ENCODE results near the gene PELI2.
"Not testable (repeated sequence)": the region's sequence is repeated elsewhere in the genome, so short reads cannot be mapped to it uniquely, and the experiment has no call there.

The PELI2 gene

DNA sequence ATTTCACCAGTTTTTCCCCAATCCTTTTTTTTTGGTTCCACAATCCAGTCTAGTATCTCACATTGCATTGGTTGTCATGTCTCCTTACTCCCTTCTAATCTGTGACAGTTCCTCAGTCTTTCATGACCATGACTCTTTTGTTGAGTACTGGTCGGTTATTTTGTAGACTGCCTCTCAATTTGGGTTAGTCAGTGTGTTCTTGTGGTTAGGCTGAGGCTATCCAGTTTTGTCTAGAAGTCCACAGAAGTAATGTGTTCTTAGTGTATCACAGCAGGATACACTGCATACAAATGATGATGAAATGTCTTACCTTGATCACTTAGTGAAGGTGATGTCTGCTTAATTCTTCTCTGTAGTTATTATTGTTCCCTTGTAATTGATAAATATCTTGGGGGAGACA, 24.8 kb downstream of the PELI2 start:
- DNase-seq (ENCODE audit: low read depth): no peak

GRCh38 chr14:56144176-56144575, 26.0 kb downstream of the PELI2 start:
- no peak for DNase-seq (ENCODE audit: low read depth)

DNA sequence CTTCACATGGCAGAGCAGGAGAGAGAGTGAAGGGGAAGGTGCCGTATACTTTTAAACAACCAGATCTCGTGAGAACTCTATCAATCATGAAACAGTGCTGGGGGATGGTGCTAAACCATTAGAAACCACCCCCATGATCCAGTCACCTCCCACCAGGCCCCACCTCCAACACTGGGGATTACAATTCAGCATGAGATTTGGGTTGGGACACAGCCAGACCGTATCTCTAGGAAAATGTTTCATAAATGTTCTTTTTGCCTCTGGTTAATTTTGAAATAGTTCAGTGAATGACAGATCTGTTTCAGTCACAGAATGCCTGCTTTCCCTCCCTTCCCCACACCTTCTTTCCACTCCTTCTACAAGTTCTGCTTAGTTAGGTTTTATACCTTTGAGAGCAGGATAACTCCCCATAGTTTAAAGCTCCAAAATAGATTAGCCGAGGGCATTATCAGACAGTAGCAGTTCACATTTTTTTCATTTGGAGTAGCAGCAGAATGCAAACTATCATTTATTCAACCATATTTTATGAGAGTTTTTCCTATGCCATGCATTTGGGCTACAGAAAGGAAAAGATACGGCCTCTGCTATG, 27.1 kb downstream of the PELI2 start:
- DNase-seq (ENCODE audit: low read depth): no peak

GRCh38 chr14:56145965-56146364, 27.8 kb downstream of the PELI2 start:
- no peak for DNase-seq (ENCODE audit: low read depth)

GRCh38 chr14:56147449-56147848, 29.2 kb downstream of the PELI2 start:
- DNase-seq (ENCODE audit: low read depth): no peak

DNA sequence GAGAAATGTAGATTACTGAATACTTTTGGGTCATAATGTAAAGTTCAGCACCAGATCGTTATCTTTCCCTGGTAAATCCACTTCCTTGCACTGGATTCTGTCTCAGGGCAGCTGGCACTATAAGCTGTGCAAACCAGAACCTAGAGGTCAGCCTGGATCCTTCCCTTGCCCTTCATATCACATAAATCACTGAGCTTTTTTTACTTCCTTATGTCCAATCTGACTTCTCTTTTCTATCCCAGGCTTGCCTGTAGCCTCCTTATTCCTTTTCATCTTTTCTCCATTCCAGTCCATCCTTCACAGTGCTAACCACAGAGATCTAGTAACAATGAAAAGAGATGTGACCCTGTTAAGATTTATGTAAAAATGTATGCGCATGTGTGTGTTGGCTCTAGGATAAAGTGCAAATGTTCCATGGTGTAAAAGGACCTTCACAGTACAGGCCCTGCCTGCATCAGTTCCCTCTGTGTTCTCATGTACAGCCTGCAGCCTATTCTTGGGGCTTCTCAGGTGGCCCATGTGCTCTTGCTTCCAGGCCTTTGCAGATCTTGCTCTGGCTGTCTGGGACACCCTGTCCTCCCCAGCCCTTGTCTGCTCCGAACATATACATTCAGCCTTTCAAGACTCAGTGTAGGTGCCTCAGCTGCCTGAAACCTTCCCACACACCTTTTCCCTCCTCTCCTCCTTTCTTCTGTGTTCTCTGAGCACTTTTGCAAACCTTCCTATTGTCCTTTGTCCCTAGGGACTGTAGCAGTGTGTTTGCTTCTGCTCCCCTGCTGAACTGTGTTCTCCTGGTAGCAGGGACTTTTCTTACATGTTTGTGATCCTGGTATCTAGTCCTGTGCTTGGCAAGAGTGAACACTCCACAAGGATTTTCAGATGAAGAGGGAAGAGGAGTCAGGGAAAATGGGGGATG, 30.0 kb downstream of the PELI2 start:
- DNase-seq (ENCODE audit: low read depth): no peak

DNA sequence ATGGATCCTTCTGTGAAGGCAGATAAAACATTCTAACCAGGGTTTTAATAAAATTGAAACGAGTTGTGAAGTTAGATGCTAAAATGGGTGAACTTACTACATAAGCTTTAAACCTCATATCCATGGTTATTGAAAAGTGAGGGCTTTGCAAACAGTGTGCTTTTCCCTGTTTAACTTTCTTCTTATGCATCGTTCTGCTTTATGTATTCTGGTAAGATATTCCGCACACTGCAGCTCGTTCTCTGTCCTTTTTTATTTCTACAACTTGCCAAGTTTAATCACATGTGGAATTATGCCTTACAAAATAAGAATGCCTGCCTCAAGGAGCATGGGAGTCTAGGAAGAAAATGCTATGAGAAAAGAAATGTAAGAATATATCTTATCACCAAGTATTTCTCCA, 30.9 kb downstream of the PELI2 start:
- no peak for DNase-seq (ENCODE audit: low read depth)

- no peak for DNase-seq (ENCODE audit: low read depth)
Measured at GRCh38 chr14:56149995-56150394, 31.8 kb downstream of the PELI2 start.

DNA sequence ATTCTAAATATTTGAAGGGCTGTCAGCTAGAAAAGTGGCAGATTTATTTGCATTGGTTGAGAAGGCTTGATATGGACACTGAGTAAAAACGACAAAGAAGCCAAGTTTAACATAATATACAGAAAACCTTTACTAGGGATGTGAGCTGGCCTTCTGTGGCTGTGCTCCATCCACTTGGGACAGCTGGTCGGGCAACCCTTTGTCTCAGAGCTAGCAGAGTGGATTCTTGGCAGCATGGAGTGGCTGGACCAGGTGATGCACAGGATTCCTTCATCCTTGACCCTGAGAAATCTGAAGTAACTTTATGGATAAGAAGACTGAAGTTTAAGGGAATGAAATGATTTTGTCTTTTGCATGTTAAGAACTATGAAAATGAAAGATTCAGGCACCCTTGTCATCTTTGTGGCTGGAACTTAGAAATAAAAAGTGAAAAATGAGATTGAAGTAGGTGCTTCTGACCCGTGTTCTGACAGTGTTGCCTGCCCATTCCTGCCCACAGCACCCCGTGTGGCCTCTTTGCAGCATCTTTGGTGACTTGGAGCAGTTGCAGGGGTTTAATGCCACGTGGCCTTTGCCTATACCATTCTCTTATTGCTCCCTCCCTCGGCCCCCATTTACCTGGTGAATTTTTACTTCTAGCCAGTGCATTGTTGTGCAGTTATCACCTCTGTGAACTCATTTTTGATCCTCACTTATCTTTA, 32.6 kb downstream of the PELI2 start:
- DNase-seq (ENCODE audit: low read depth): no peak

DNA sequence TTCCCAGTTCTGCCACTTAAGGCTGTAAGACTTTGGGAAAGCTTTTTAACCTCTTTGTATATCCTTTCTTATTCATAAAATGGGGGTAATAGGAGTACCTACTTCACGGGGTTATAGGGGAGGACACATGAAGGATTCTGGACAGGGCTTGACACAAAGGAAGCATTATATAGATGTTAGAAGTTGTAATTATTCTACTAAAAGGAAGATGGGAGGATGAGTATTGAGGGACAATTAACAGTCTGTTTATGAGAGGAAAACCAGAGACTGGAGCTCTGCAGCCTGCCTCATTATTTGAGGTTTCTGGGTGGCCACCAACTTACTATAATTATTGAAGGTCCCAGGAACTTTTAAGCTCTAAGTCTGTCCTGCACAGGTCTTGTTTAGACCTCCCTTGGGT, 34.0 kb downstream of the PELI2 start:
- DNase-seq (ENCODE audit: low read depth): no peak

DNA sequence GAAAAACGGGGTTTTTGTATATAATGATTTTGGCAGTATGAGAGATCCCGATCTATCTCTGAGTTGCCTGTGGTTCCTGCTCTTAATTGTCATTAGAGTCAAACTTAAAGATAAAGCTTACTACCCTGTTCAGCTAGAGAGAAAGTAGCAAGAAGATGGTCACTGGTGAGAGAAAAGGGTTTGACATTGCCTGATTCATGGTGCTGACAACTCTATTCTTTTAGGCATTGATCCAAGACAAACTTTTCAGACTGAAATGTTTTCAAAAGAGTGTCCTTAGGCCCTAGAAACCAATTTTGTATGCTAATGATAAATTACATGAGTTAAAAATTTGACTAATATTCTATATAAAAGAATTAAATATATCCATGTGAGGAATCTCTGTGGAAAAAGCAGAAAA, 35.1 kb downstream of the PELI2 start:
- DNase-seq (ENCODE audit: low read depth): no peak

DNA sequence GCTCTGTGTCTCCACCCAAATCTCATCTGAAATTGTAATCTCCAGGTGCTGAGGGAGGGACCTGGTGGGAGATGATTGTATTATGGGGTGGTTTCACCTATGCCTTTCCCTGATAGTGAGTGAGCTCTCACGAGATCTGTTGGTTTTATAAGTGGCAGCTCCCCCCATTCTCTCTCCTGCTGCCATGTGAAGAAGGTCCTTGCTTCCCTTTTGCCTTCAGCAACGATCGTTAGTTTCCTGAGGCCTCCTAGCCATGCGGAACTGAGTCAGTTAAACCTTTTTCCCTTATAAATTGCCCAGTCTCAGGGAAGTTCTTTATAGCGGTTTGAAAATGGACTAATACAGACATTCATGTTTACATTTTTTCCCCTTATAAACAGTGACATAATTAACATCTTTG, 36.1 kb downstream of the PELI2 start:
- DNase-seq (ENCODE audit: low read depth): no peak

- no peak for DNase-seq (ENCODE audit: low read depth)
Measured at GRCh38 chr14:56156096-56156495, 37.9 kb downstream of the PELI2 start.

DNA sequence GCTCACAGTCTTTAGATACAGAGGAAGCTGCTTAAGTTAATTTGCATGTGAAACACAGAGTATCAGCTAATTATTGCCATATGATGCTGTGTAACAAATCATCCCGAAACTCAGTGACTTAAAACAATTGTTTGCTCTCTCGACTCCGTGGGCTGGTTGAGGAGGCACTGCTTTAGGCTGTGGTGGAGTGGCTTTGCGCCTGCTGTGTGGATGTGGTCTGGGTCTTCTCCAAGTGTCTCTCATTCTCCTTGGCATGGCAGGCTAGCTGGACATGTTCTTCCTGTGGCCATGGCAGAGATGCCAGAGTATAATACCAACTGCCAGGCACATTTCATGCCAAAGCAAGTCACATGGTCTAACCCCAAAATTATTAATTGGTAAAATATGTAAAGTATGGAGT, 40.9 kb downstream of the PELI2 start:
- no peak for DNase-seq (ENCODE audit: low read depth)

- DNase-seq (ENCODE audit: low read depth): no peak
Measured at GRCh38 chr14:56160088-56160487, 41.9 kb downstream of the PELI2 start.

- DNase-seq (ENCODE audit: low read depth): no peak
Measured at GRCh38 chr14:56161658-56162057, 43.4 kb downstream of the PELI2 start.

DNA sequence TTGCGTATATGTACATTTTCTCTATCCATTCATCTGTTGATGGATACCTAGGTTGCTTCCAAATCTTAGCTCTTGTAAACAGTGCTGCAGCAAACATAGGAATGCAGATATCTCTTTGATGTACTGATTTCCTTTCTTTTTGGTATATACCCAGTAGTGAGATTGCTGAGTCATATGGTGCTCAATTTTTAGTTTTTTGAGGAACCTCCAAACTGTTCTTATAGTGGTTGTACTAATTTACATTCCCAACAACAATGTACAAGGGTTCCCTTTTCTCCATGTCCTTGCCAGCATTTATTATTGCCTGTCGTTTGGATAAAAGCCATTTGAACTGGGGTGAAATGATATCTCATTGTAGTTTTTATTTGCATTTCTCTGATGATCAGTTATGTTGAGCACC, 44.3 kb downstream of the PELI2 start:
- no peak for DNase-seq (ENCODE audit: low read depth)

- not testable (repeated sequence) for DNase-seq (ENCODE audit: low read depth)
Measured at GRCh38 chr14:56166579-56166978, 48.4 kb downstream of the PELI2 start.

- no peak for DNase-seq (ENCODE audit: low read depth)
Measured at GRCh38 chr14:56168007-56168616, 49.9 kb downstream of the PELI2 start.

- DNase-seq (ENCODE audit: low read depth): no peak
Measured at GRCh38 chr14:56170028-56170427, 51.8 kb downstream of the PELI2 start.

DNA sequence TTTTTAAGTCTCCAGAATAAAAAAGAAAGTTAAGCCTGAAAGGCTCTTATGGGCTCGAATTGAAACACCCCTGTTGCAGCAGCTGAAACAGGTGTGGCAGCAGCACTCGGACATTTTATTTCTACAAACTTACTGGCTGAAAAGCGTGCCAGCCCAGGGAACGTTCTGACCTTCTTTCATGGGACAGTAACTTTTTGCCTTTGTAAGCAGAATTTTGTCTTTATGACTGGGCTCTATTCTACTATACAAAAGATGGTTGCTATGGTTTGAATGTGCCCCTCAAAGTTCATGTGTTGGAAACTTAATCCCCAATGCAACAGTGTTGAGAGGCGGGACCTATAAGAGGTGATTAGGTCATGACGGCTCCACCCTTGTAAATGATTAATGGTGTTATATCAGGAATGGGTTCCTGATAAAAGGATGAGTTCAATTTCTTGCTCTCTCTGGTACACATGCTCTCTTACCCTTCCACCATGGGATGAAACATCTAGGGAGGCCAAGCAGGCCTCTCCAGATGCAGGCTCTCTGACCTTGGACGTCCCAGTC, 52.7 kb downstream of the PELI2 start:
- DNase-seq (ENCODE audit: low read depth): no peak

DNA sequence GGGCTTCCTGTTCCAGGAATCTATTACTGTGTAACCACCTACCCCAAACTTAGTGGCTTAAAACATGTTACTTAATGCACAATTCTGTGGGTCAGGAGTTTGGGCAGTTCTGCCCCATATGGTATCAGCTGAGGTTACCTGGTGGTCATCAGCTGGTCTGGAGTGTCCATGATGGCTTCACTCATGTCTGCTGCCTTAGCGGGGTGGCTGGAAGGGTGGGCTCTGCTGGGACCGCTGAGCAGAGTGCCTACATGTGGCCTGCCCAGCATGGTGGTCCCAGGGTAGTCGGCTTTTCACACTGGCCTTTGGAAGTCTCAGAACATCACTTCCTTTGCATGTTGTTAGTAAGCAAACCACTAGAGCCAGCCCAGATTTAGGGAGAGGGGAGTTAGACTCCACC, 53.9 kb downstream of the PELI2 start:
- no peak for DNase-seq (ENCODE audit: low read depth)
